Measurements from ENCODE around the gene TRNT1. TPM values are rescaled to one million over a fixed set of nuclear protein-coding genes. Genes with fewer than 3 reads are reported as not detected.

The TRNT1 gene
- total and polyA plus RNA-seq, 2 of the 8 experiments (the other 6 are each of a cell fraction or from before 2014, with no cell fraction given) = 7.2 to 33.1 TPM

DNA sequence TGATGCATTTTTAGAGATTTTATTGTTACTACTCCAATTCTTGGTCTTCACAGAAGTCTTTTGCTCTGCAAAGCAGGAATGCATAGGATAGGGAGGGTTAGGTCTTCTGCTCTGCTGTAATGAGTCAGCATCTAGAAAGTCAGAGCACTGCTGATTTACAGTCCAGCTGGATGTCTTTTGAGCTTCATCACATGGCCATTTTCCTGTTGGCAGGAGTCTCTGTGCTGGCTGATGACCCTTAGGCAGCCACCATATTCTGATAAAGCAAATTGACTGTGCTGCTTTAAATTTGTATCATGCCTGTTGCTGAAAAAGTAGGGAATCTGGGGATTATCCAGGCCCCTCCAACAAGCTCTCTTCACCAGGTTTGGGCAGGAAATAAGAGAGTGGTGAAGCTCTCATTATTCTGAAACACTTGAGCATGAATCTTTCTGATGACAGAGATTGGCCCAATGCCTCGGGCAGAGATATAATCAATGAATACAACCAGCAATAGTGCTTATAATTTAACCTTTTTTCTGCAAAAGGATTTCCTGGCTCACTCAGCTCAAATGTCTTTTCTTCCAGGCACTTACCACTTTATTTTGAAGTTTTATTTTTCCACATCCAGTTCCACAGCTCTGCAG lies 62.5 kb downstream of the TRNT1 start:
- H3K23me2 ChIP-seq (ENCODE audit: low read depth, low read length) = no peaks in the 10 kb centered on the region
- no peak overlapping the region for H2BK120ac ChIP-seq (replicated peaks; ENCODE audit: low read depth, low read length)
- no peak overlapping the region for H4K5ac ChIP-seq (ENCODE audit: insufficient read length, low read depth, low read length)
- no peak overlapping the region for H3K4me2 ChIP-seq (ENCODE audit: insufficient read depth in 1 of 2, low read depth in 2 of 2, low read length in 2 of 2)
- H3K36me3 ChIP-seq (ENCODE audit: control insufficient read depth in 2 of 4, insufficient read depth in 4 of 4, low read length in 3 of 4) = no peaks in the 10 kb centered on the region
- H3K9ac ChIP-seq (replicated peaks in 1 of 4; ENCODE audit: extremely low read depth in 1 of 4, low read depth in 3 of 4, low read length in 3 of 4) = no peak overlapping the region
- H3K23ac ChIP-seq (ENCODE audit: insufficient read length) = no peak overlapping the region
- H2BK15ac ChIP-seq (ENCODE audit: low read length) = no peak overlapping the region
- H3K18ac ChIP-seq (ENCODE audit: extremely low read depth, low read length) = no peak overlapping the region
- no peaks in the 10 kb centered on the region for H3K79me1 ChIP-seq (ENCODE audit: low read depth, low read length)
- H3K14ac ChIP-seq (ENCODE audit: insufficient read length) = no peak overlapping the region
- no peaks in the 10 kb centered on the region for H3K79me2 ChIP-seq (ENCODE audit: control insufficient read depth in 1 of 2, insufficient read depth in 2 of 2, low read length in 2 of 2)
- DNase-seq (ENCODE audit: low read depth in 1 of 2, low spot score in 2 of 2) = no peak
- POLR2A ChIA-PET (ENCODE audit: partially characterized antibody) = no interaction called here
- WGBS, 2 experiments (ENCODE audit: extremely low coverage in 1 of 2, insufficient coverage in 1 of 2, insufficient read length in 1 of 2, insufficient replicate concordance in 2 of 2, low coverage in 1 of 2, low lambda C conversion rate in 2 of 2, missing lambda C conversion rate in 1 of 2) = 100% methylated on average over 1 of the region's 1 CpG; no CpG with 5 or more reads in 1 of the 2 experiments
- no peak overlapping the region for H2BK20ac ChIP-seq (ENCODE audit: low read length)
- no peak overlapping the region for H2AK5ac ChIP-seq (ENCODE audit: low read depth, low read length)
- H2AFZ ChIP-seq (ENCODE audit: low read length) = no peak overlapping the region
- no peak overlapping the region for H3K4ac ChIP-seq (replicated peaks; ENCODE audit: insufficient read length, low read depth, low read length)
- no peak overlapping the region for H4K91ac ChIP-seq (replicated peaks; ENCODE audit: insufficient read length, low read length)
- no peaks in the 10 kb centered on the region for H3K4me1 ChIP-seq (replicated peaks in 1 of 4; ENCODE audit: control insufficient read depth in 3 of 4, insufficient read depth in 4 of 4, low read length in 3 of 4)
- no peak overlapping the region for H2BK12ac ChIP-seq (ENCODE audit: low read depth, low read length)
- no peak overlapping the region for H3K27ac ChIP-seq (ENCODE audit: low read depth, low read length)
- H4K8ac ChIP-seq (ENCODE audit: extremely low read depth, insufficient read depth, low read length) = no peak overlapping the region
- FAIRE-seq = no peak
- no peak overlapping the region for H2BK5ac ChIP-seq (ENCODE audit: low read depth, low read length)
- H3K4me3 ChIP-seq (ENCODE audit: extremely low read depth in 1 of 4, insufficient read depth in 2 of 4, low read depth in 3 of 4, low read length in 4 of 4) = no peak overlapping the region
- peaks cover 0 to 3% (median 0%) of the 10 kb centered on the region in 4 experiments; a peak in 1 of 7 replicates for H3K27me3 ChIP-seq (replicated peaks in 1 of 4; ENCODE audit: control insufficient read depth in 3 of 4, extremely low read depth in 1 of 4, insufficient read depth in 3 of 4, low read length in 3 of 4)
- H3K9me3 ChIP-seq (ENCODE audit: insufficient read depth in 2 of 2, low read depth in 1 of 2, low read length in 1 of 2) = no peaks in the 10 kb centered on the region
- H4K20me1 ChIP-seq (replicated peaks in 1 of 2; ENCODE audit: control insufficient read depth in 1 of 2, insufficient read depth in 2 of 2, low read length in 2 of 2) = no peaks in the 10 kb centered on the region
- no peak overlapping the region for H3K56ac ChIP-seq (replicated peaks; ENCODE audit: insufficient read length, low read depth, low read length)
- CTCF ChIA-PET (ENCODE audit: partially characterized antibody) = interaction anchor here (1.0 to 1.2 kb wide), 2 partner anchors 8 to 11 kb away, joined by 3 to 4 read pairs; no protein-coding TSS in a partner anchor
- no peak for TF ChIP-seq KDM1A (IDR thresholded peaks at IDR 0.05; ENCODE audit: borderline replicate concordance, low read length)
- no peak for TF ChIP-seq BCL11A (IDR thresholded peaks at IDR 0.05; ENCODE audit: low read depth in 2 of 2, low read length in 2 of 2)
- no peak for TF ChIP-seq SRF (IDR thresholded peaks at IDR 0.05; ENCODE audit: low read depth, low read length)
- TF ChIP-seq, protein P1, sequence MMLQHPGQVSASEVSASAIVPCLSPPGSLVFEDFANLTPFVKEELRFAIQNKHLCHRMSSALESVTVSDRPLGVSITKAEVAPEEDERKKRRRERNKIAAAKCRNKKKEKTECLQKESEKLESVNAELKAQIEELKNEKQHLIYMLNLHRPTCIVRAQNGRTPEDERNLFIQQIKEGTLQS (IDR thresholded peaks at IDR 0.05; ENCODE audit: insufficient read depth, low read depth, low read length) = no peak
- TF ChIP-seq, protein P2, sequence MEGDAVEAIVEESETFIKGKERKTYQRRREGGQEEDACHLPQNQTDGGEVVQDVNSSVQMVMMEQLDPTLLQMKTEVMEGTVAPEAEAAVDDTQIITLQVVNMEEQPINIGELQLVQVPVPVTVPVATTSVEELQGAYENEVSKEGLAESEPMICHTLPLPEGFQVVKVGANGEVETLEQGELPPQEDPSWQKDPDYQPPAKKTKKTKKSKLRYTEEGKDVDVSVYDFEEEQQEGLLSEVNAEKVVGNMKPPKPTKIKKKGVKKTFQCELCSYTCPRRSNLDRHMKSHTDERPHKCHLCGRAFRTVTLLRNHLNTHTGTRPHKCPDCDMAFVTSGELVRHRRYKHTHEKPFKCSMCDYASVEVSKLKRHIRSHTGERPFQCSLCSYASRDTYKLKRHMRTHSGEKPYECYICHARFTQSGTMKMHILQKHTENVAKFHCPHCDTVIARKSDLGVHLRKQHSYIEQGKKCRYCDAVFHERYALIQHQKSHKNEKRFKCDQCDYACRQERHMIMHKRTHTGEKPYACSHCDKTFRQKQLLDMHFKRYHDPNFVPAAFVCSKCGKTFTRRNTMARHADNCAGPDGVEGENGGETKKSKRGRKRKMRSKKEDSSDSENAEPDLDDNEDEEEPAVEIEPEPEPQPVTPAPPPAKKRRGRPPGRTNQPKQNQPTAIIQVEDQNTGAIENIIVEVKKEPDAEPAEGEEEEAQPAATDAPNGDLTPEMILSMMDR (IDR thresholded peaks at IDR 0.05; ENCODE audit: control extremely low read depth in 1 of 3, insufficient read depth in 1 of 3, low read depth in 1 of 3, low read length in 3 of 3) = no peak
- no peak for TF ChIP-seq JUN (IDR thresholded peaks at IDR 0.05; ENCODE audit: low read depth, low read length)
